ENCODE results near the gene CEP131. TPM values are rescaled to one million over a fixed set of nuclear protein-coding genes. Genes with fewer than 3 reads are reported as not detected.

The CEP131 gene
- total RNA-seq, 2 donors from 2014 or later = 23.2 to 28.0 TPM

DNA sequence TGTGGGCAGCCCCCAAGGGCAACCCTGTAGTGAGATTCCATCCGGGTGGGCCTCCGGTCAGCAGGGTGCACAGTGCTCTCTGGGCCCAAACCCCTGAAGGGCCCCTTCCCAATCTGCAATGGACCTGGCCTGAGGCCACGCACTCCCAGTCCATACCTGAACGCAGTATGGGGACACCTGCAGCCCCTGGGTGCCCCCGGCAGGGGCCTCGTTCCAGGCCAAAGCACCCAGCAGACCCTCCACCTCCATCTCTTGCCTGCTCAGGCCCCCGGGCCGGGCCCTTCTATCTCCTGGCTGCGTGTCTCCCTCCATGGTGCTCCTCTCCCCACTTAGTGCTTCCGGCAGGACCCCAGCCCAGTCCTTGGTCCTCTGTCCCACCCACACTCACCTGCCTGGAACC lies 39.4 kb downstream of the CEP131 start:
- Histone ChIP-seq H3K36me3 (ENCODE audit: control insufficient read depth, insufficient read depth, low read length) (no peaks in the 10 kb centered on the region), H3K4me3 (ENCODE audit: low read length) (no peak overlapping the region), H3K27ac (ENCODE audit: low read depth, low read length) (no peak overlapping the region), H3K9ac (ENCODE audit: extremely low read depth, low read length, poor library complexity, severe bottlenecking) (no peak overlapping the region), H3K4me1 (ENCODE audit: control insufficient read depth, insufficient read depth, low read length) (no peaks in the 10 kb centered on the region), H3K27me3 (ENCODE audit: control insufficient read depth, insufficient read depth, low read length, poor library complexity, severe bottlenecking) (no peaks in the 10 kb centered on the region), H3K9me3 (ENCODE audit: control insufficient read depth, low read length) (no peaks in the 10 kb centered on the region)
- no peaks in the 10 kb centered on the region for H3K9me3 Mint-ChIP-seq
- H3K27me3 Mint-ChIP-seq (ENCODE audit: insufficient read depth) = no peaks in the 10 kb centered on the region
- H3K4me3 Mint-ChIP-seq = no peak overlapping the region
- WGBS, 2 experiments (ENCODE audit: insufficient coverage in 1 of 2, insufficient read length in 1 of 2) = 93 to 95% methylated on average over 6 to 10 of the region's 10 CpGs
- H3K36me3 Mint-ChIP-seq (ENCODE audit: low read depth) = no peaks in the 10 kb centered on the region
- H3K4me1 Mint-ChIP-seq = no peaks in the 10 kb centered on the region
- TF ChIP-seq, protein P1, sequence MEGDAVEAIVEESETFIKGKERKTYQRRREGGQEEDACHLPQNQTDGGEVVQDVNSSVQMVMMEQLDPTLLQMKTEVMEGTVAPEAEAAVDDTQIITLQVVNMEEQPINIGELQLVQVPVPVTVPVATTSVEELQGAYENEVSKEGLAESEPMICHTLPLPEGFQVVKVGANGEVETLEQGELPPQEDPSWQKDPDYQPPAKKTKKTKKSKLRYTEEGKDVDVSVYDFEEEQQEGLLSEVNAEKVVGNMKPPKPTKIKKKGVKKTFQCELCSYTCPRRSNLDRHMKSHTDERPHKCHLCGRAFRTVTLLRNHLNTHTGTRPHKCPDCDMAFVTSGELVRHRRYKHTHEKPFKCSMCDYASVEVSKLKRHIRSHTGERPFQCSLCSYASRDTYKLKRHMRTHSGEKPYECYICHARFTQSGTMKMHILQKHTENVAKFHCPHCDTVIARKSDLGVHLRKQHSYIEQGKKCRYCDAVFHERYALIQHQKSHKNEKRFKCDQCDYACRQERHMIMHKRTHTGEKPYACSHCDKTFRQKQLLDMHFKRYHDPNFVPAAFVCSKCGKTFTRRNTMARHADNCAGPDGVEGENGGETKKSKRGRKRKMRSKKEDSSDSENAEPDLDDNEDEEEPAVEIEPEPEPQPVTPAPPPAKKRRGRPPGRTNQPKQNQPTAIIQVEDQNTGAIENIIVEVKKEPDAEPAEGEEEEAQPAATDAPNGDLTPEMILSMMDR (conservative IDR thresholded peaks at IDR 0.05) = no peak
- H3K27ac Mint-ChIP-seq = no peak overlapping the region
- no peak for DNase-seq

DNA sequence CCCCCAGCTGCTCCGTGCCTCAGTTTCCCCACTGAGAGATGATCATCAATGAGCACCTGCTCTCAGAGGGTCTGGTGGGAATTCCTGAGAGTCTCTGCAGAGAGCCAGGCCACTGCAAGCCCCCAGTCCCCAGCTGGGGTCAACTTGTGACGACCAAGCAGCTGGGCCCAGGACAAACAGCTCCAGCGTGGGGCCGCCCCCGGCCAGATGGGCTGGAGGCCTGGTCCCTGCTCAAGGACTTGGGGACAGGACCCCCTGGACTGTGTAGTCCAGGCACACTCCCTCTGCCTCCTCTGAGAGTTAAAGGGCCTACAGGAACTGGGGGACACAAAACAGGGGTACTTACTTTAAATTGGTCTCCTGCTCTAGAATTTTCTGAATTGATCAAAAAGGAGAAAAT lies 40.2 kb downstream of the CEP131 start:
- no peaks in the 10 kb centered on the region for H3K27me3 ChIP-seq (ENCODE audit: control insufficient read depth, insufficient read depth, low read length, poor library complexity, severe bottlenecking)
- DNase-seq = no peak
- no peak overlapping the region for H3K9ac ChIP-seq (ENCODE audit: extremely low read depth, low read length, poor library complexity, severe bottlenecking)
- H3K9me3 ChIP-seq (ENCODE audit: control insufficient read depth, low read length) = no peaks in the 10 kb centered on the region
- no peaks in the 10 kb centered on the region for H3K36me3 ChIP-seq (ENCODE audit: control insufficient read depth, insufficient read depth, low read length)
- H3K4me3 Mint-ChIP-seq = no peak overlapping the region
- no peaks in the 10 kb centered on the region for H3K4me1 Mint-ChIP-seq
- no peak overlapping the region for H3K4me3 ChIP-seq (ENCODE audit: low read length)
- H3K4me1 ChIP-seq (ENCODE audit: control insufficient read depth, insufficient read depth, low read length) = no peaks in the 10 kb centered on the region
- no peaks in the 10 kb centered on the region for H3K36me3 Mint-ChIP-seq (ENCODE audit: low read depth)
- TF ChIP-seq, protein P1 (conservative IDR thresholded peaks at IDR 0.05) = no peak
- H3K27ac Mint-ChIP-seq = no peak overlapping the region
- WGBS, 2 experiments (ENCODE audit: insufficient coverage in 1 of 2, insufficient read length in 1 of 2) = 88 to 94% methylated on average over 4 to 5 of the region's 5 CpGs
- H3K27me3 Mint-ChIP-seq (ENCODE audit: insufficient read depth) = no peaks in the 10 kb centered on the region
- H3K9me3 Mint-ChIP-seq = no peaks in the 10 kb centered on the region
- no peak overlapping the region for H3K27ac ChIP-seq (ENCODE audit: low read depth, low read length)

DNA sequence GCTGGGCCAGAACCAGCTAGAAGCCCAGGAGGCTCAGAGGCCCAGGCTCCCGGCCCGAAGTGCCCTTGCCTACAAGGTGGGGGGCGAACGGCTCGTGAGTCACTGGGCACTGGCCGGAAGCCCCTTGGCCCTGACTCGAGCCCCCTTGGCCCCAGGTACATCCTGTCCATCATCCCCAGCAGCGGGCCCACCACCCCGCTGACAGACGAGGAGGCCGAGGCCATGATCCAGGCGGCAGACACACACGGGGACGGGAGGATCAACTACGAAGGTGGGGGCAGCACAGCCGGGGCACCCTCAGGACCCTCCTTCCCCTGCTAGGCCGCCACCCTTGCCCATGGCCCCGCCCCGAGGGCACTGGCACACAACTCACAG lies 41.0 kb downstream of the CEP131 start:
- H3K9me3 Mint-ChIP-seq = no peaks in the 10 kb centered on the region
- Histone ChIP-seq H3K4me1 (ENCODE audit: control insufficient read depth, insufficient read depth, low read length) (no peaks in the 10 kb centered on the region), H3K27ac (ENCODE audit: low read depth, low read length) (no peak overlapping the region), H3K9me3 (ENCODE audit: control insufficient read depth, low read length) (no peaks in the 10 kb centered on the region), H3K36me3 (ENCODE audit: control insufficient read depth, insufficient read depth, low read length) (no peaks in the 10 kb centered on the region), H3K4me3 (ENCODE audit: low read length) (no peak overlapping the region), H3K27me3 (ENCODE audit: control insufficient read depth, insufficient read depth, low read length, poor library complexity, severe bottlenecking) (no peaks in the 10 kb centered on the region), H3K9ac (ENCODE audit: extremely low read depth, low read length, poor library complexity, severe bottlenecking) (no peak overlapping the region)
- no peaks in the 10 kb centered on the region for H3K27me3 Mint-ChIP-seq (ENCODE audit: insufficient read depth)
- no peaks in the 10 kb centered on the region for H3K36me3 Mint-ChIP-seq (ENCODE audit: low read depth)
- no peak overlapping the region for H3K27ac Mint-ChIP-seq
- H3K4me3 Mint-ChIP-seq = no peak overlapping the region
- TF ChIP-seq, protein P1 (conservative IDR thresholded peaks at IDR 0.05) = no peak
- DNase-seq = no peak
- 92 to 96% methylated on average over 15 to 19 of the region's 19 CpGs for WGBS, 2 experiments (ENCODE audit: insufficient coverage in 1 of 2, insufficient read length in 1 of 2)
- H3K4me1 Mint-ChIP-seq = no peaks in the 10 kb centered on the region
